Chondrocyte (in vitro differentiated cells): Measurements from ENCODE around the gene KCNK5. TPM values are rescaled to one million over a fixed set of nuclear protein-coding genes. Genes with fewer than 3 reads are reported as not detected.

ENCODE experiments used
- DNase-seq: peaks from one replicate; pipeline ENCODE4 v3.0.0; 2021; ENCODE audit warnings: mixed read lengths, low spot score
- H3K27ac Mint-ChIP-seq: one replicate; pipeline ENCODE4 v1.8.0; 2021; ENCODE audit warnings: mild to moderate bottlenecking, moderate library complexity, mixed read lengths; ENCODE audit not compliant: unreplicated experiment
- H3K27me3 Mint-ChIP-seq: 2 replicates; pipeline ENCODE4 v1.8.0; 2021; ENCODE audit warnings: low read depth, mixed read lengths
- H3K36me3 Mint-ChIP-seq: 2 replicates; pipeline ENCODE4 v1.8.0; 2021; ENCODE audit warnings: low read depth, mixed read lengths
- H3K4me1 Mint-ChIP-seq: 2 replicates; pipeline ENCODE4 v1.8.0; 2021; ENCODE audit warnings: low read depth, mild to moderate bottlenecking, mixed read lengths
- H3K4me3 Mint-ChIP-seq: one replicate; pipeline ENCODE4 v1.8.0; 2021; ENCODE audit warnings: mild to moderate bottlenecking, moderate library complexity, mixed read lengths; ENCODE audit not compliant: unreplicated experiment
- H3K9me3 Mint-ChIP-seq: 2 replicates; pipeline ENCODE4 v1.8.0; 2021; ENCODE audit warnings: low read depth, mixed read lengths
- total RNA-seq: library from RNA; stranded (reverse); gene quantifications from 3 replicates; pipeline ENCODE4 v1.2.1, GENCODE V29; 2021
- TF ChIP-seq, protein P1 (sequence below): fragments of 200-600 bp; sonication (generic); IDR thresholded peaks from 2 replicates; pipeline ENCODE4 v1.5.0; 2021; ENCODE audit warnings: antibody characterized with exemption, mild to moderate bottlenecking, moderate library complexity

KCNK5 gene
- total RNA-seq, 1 donor from 2014 or later = not detected

- Mint-ChIP-seq H3K9me3 (peaks cover 5% of the 10 kb centered on the region), H3K27ac (no peak overlapping the region), H3K36me3 (no peaks in the 10 kb centered on the region), H3K4me3 (no peak overlapping the region), H3K27me3 (peaks cover 4% of the 10 kb centered on the region), H3K4me1 (no peaks in the 10 kb centered on the region)
- DNase-seq = no peak
- TF ChIP-seq, protein P1, sequence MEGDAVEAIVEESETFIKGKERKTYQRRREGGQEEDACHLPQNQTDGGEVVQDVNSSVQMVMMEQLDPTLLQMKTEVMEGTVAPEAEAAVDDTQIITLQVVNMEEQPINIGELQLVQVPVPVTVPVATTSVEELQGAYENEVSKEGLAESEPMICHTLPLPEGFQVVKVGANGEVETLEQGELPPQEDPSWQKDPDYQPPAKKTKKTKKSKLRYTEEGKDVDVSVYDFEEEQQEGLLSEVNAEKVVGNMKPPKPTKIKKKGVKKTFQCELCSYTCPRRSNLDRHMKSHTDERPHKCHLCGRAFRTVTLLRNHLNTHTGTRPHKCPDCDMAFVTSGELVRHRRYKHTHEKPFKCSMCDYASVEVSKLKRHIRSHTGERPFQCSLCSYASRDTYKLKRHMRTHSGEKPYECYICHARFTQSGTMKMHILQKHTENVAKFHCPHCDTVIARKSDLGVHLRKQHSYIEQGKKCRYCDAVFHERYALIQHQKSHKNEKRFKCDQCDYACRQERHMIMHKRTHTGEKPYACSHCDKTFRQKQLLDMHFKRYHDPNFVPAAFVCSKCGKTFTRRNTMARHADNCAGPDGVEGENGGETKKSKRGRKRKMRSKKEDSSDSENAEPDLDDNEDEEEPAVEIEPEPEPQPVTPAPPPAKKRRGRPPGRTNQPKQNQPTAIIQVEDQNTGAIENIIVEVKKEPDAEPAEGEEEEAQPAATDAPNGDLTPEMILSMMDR = no peak
Measured at GRCh38 chr6:39197521-39197920, 31.8 kb downstream of the KCNK5 start.

DNA sequence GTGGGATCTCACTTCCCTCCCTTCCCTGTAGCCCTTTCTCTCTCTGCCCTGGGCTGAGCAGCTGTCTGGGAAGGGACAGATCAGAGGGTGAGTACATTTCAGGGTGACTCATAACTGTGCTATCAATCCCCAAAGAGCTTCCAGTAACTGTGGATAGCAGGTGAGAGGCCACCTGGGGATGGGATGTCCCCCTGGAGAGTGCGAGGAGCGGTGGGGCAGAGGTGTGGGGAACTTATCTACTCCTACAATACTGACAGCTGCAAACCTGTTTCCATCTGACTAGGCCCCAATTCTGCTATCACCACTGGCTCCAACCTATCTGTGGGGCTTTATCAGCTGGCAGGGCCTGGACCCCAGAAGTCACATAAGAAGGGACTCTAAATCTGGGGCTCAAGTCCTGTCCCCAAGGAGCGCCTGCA lies 32.6 kb downstream of the KCNK5 start:
- DNase-seq = no peak
- no peaks in the 10 kb centered on the region for H3K4me1 Mint-ChIP-seq
- TF ChIP-seq, protein P1 = no peak

GRCh38 chr6:39195792-39196385 lies 33.4 kb downstream of the KCNK5 start:
- H3K27me3 Mint-ChIP-seq = peaks cover 4% of the 10 kb centered on the region
- H3K27ac Mint-ChIP-seq = no peak overlapping the region
- H3K36me3 Mint-ChIP-seq = no peaks in the 10 kb centered on the region
- no peak overlapping the region for H3K4me3 Mint-ChIP-seq
- no peaks in the 10 kb centered on the region for H3K4me1 Mint-ChIP-seq
- DNase-seq = no peak
- H3K9me3 Mint-ChIP-seq = peaks cover 5% of the 10 kb centered on the region
- TF ChIP-seq, protein P1 = no peak

More for the DNA sequence above, 32.6 kb downstream of the KCNK5 start:
- no peak overlapping the region for H3K27ac Mint-ChIP-seq
- H3K27me3 Mint-ChIP-seq = peaks cover 4% of the 10 kb centered on the region
- H3K4me3 Mint-ChIP-seq = no peak overlapping the region
- peaks cover 5% of the 10 kb centered on the region for H3K9me3 Mint-ChIP-seq
- no peaks in the 10 kb centered on the region for H3K36me3 Mint-ChIP-seq

- H3K36me3 Mint-ChIP-seq = no peaks in the 10 kb centered on the region
Measured at GRCh38 chr6:39194466-39194865, 34.8 kb downstream of the KCNK5 start.

GRCh38 chr6:39193201-39193791 lies 36.0 kb downstream of the KCNK5 start:
- H3K27me3 Mint-ChIP-seq = peaks cover 10% of the 10 kb centered on the region
- no peaks in the 10 kb centered on the region for H3K4me1 Mint-ChIP-seq
- H3K27ac Mint-ChIP-seq = no peak overlapping the region
- H3K36me3 Mint-ChIP-seq = no peaks in the 10 kb centered on the region
- no peak overlapping the region for H3K4me3 Mint-ChIP-seq
- H3K9me3 Mint-ChIP-seq = peaks cover 5% of the 10 kb centered on the region
- TF ChIP-seq, protein P1 = no peak
- no peak for DNase-seq

More at GRCh38 chr6:39194466-39194865, 34.8 kb downstream of the KCNK5 start:
- no peak overlapping the region for H3K4me3 Mint-ChIP-seq
- H3K9me3 Mint-ChIP-seq = peaks cover 5% of the 10 kb centered on the region
- no peaks in the 10 kb centered on the region for H3K4me1 Mint-ChIP-seq
- no peak for DNase-seq
- H3K27ac Mint-ChIP-seq = no peak overlapping the region
- H3K27me3 Mint-ChIP-seq = peaks cover 4% of the 10 kb centered on the region
- TF ChIP-seq, protein P1 = no peak
